Parathyroid adenoma (tissue), 2 donors: ENCODE results near the gene SOCS3.

ENCODE experiments used
- H2AFZ ChIP-seq: fragments of 300-600 bp; sonication (generic); one replicate; pipeline ENCODE4 v1.7.0; 2017; ENCODE audit warnings: antibody characterized with exemption, mild to moderate bottlenecking
- H3K27ac ChIP-seq: fragments of 300-600 bp; sonication (generic); one replicate; pipeline ENCODE4 v1.7.0; 2017
- H3K27me3 ChIP-seq: fragments of 300-600 bp; sonication (generic); one replicate; pipeline ENCODE4 v1.7.0; 2017; ENCODE audit warnings: low read length; ENCODE audit not compliant: control insufficient read depth, insufficient read depth
- H3K36me3 ChIP-seq: fragments of 300-600 bp; sonication (generic); one replicate; pipeline ENCODE4 v1.7.0; 2017; ENCODE audit warnings: low read length; ENCODE audit not compliant: control insufficient read depth, insufficient read depth
- H3K4me1 ChIP-seq: fragments of 300-600 bp; sonication (generic); one replicate; pipeline ENCODE4 v1.7.0; 2017; ENCODE audit warnings: control low read depth
- H3K4me2 ChIP-seq: fragments of 300-600 bp; sonication (generic); one replicate; pipeline ENCODE4 v1.7.0; 2017; ENCODE audit warnings: low read length
- H3K4me3 ChIP-seq: fragments of 300-600 bp; sonication (generic); one replicate; pipeline ENCODE4 v1.7.0; 2017; ENCODE audit warnings: low read depth, low read length
- H3K79me2 ChIP-seq: fragments of 300-600 bp; sonication (generic); one replicate; pipeline ENCODE4 v1.7.0; 2017; ENCODE audit warnings: control low read depth
- H3K9ac ChIP-seq: fragments of 300-600 bp; sonication (generic); one replicate; pipeline ENCODE4 v1.7.0; 2017; ENCODE audit warnings: mild to moderate bottlenecking
- H3K9me3 ChIP-seq: fragments of 300-600 bp; sonication (generic); one replicate; pipeline ENCODE4 v1.7.0; 2017; ENCODE audit warnings: low read length; ENCODE audit not compliant: control insufficient read depth
- TF ChIP-seq, protein P1 (sequence below): fragments of 300-600 bp; sonication (generic); IDR thresholded peaks from one replicate; pipeline ENCODE4 v1.7.0; 2017; ENCODE audit warnings: antibody characterized with exemption, mild to moderate bottlenecking
- donor health status: primary hyperparathyroidism.

SOCS3 gene

DNA sequence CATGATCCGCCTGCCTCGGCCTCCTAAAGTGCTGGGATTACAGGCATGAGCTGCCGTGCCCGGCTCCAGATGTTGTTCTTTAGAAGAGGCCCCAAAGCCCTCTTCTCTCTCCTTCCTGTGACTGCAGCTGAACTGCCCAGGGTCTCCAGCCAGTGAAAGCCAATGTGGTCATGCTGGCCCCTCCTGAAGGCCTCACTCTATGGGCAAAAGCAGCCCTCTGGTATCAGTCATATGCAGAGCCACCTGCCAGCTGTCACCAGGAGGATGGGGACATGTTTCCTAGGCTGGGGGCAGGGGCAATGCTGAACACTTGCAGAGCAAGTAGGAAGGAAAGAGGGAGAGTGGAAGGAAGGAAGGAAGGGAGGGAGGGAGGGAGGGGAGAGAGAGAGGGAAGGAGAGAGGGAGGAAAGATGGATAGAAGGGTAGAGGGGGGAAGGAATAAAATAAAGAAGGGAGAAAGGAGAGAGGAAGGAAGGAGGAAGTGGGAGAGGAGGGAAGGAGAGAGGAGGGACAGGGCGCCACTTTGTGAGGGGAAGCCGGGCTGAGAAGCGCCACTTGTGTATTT, 36.0 kb downstream of the SOCS3 start:
- no peaks in the 10 kb centered on the region for H3K36me3 ChIP-seq
- H2AFZ ChIP-seq: peak overlapping the region; percentile 86
- peak overlapping the region; percentile 97 for H3K27ac ChIP-seq
- no peak overlapping the region for H3K9ac ChIP-seq
- H3K4me2 ChIP-seq: no peak overlapping the region
- H3K4me1 ChIP-seq: peaks cover 15% of the 10 kb centered on the region
- no peaks in the 10 kb centered on the region for H3K9me3 ChIP-seq
- H3K4me3 ChIP-seq: no peak overlapping the region
- no peaks in the 10 kb centered on the region for H3K27me3 ChIP-seq
- TF ChIP-seq, protein P1, sequence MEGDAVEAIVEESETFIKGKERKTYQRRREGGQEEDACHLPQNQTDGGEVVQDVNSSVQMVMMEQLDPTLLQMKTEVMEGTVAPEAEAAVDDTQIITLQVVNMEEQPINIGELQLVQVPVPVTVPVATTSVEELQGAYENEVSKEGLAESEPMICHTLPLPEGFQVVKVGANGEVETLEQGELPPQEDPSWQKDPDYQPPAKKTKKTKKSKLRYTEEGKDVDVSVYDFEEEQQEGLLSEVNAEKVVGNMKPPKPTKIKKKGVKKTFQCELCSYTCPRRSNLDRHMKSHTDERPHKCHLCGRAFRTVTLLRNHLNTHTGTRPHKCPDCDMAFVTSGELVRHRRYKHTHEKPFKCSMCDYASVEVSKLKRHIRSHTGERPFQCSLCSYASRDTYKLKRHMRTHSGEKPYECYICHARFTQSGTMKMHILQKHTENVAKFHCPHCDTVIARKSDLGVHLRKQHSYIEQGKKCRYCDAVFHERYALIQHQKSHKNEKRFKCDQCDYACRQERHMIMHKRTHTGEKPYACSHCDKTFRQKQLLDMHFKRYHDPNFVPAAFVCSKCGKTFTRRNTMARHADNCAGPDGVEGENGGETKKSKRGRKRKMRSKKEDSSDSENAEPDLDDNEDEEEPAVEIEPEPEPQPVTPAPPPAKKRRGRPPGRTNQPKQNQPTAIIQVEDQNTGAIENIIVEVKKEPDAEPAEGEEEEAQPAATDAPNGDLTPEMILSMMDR: no peak
- H3K79me2 ChIP-seq: no peaks in the 10 kb centered on the region

DNA sequence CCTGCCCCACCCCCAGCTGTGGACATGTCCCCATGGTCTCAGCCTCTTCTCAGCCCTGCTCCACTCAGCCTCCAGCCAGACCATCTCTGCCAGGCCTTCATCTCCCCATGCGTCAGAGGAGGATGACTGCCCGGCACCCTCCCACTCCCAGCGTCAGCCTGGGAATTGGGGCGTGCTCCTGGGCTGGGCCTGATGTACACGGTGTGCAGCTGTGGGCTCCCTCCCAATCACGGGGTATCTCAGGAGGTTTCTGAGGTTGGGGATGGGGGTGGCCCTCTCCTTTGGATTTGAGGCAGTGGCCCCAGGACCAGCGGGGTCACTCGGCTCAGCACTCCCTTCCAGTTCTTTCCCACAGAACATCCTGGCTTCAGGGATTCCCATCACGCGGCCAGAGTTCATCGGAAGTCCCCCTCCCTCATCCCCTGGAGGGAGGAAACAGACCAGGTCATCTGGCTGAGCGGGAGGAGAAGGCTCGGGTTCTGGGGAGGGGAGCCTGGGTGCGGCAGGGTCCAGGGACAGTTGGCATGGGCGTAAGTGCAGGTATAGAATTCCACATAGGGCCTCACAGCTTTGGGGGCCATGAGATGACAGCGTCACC, 36.9 kb downstream of the SOCS3 start:
- Histone ChIP-seq H3K4me1 (peaks cover 15% of the 10 kb centered on the region), H3K4me2 (no peak overlapping the region), H3K27me3 (no peaks in the 10 kb centered on the region), H3K9ac (no peak overlapping the region), H2AFZ (peak overlapping the region; percentile 9), H3K79me2 (no peaks in the 10 kb centered on the region), H3K36me3 (no peaks in the 10 kb centered on the region), H3K27ac (peak overlapping the region; percentile 97), H3K9me3 (no peaks in the 10 kb centered on the region), H3K4me3 (no peak overlapping the region)
- TF ChIP-seq, protein P1: no peak

DNA sequence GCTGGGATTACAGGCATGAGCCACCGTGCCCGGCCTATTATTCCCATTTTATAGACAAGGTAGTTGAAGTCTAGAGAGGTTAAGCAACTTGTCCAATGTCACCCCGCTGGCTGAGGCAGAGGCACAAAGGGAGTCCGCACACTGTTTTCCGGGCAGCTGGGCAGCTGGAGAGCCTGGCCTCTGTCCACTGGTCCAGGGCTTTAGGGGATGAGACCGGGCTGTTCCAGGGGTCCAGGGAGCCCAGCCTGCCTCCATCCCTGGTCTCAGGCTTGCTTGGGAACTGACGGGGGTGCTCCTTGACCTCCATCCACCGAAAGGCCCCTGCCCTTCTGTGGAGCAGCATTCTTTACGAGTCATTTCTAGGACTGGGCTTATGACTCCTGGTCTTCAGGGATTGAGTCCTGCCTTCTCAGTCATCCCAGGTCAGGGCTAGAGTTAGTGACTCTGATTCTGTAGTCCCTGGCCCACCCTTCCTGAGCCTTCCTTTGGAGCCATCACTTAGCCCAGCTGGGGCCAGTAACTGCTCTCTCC, 37.5 kb downstream of the SOCS3 start:
- H3K27me3 ChIP-seq: no peaks in the 10 kb centered on the region
- no peak overlapping the region for H3K9ac ChIP-seq
- no peaks in the 10 kb centered on the region for H3K36me3 ChIP-seq
- H3K9me3 ChIP-seq: no peaks in the 10 kb centered on the region
- no peak overlapping the region for H3K4me3 ChIP-seq
- no peak overlapping the region for H3K4me2 ChIP-seq
- peak overlapping the region; percentile 97 for H3K27ac ChIP-seq
- H3K4me1 ChIP-seq: peaks cover 15% of the 10 kb centered on the region
- H2AFZ ChIP-seq: no peak overlapping the region
- TF ChIP-seq, protein P1: no peak
- H3K79me2 ChIP-seq: no peaks in the 10 kb centered on the region

DNA sequence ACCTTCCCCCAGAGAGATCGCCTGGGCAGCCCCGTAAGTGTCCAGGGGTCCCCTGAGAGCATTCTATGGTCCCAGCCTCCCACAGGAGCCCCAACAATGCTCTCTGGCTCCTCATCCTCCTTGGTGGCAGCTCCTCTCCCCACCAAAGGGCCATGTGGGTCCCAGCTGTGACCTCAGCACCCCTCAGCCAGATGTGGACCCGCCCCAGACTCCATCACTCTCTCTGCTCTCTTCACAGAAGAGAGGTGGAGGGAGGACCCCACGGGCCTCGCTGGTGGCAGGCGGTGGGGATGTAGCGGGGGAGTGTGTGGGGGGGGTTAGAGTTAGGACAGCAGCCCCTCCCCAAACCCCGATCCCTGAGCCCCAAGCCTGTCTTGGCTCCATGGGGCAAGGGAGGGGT, 41.0 kb downstream of the SOCS3 start:
- Histone ChIP-seq H3K36me3 (no peaks in the 10 kb centered on the region), H3K79me2 (no peaks in the 10 kb centered on the region), H3K4me2 (no peak overlapping the region), H3K9ac (no peak overlapping the region), H3K4me3 (no peak overlapping the region), H3K27ac (no peak overlapping the region), H3K27me3 (no peaks in the 10 kb centered on the region), H3K9me3 (no peaks in the 10 kb centered on the region), H3K4me1 (peaks cover 11% of the 10 kb centered on the region), H2AFZ (no peak overlapping the region)
- TF ChIP-seq, protein P1: no peak

DNA sequence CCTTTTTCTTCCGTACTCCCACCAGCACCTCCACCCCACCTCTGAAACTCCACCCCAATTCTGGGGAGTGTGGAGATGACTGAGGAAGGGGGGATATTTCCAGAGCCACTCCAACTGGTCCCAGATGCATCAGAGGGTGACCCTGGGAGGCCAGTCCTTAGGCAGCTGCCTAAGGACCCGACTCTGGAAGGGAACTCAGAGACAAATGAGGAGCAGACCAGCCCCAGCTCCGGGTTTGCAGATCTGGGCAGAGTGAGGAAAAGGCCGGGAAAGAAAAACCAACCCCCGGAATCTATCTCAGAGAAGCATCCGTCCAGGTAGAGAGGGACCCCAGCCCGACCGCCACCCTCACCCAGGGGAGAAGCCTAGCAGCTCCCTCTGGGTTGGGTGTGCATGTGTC, 41.5 kb downstream of the SOCS3 start:
- no peak overlapping the region for H3K4me2 ChIP-seq
- TF ChIP-seq, protein P1: no peak
- no peaks in the 10 kb centered on the region for H3K79me2 ChIP-seq
- no peak overlapping the region for H3K4me3 ChIP-seq
- peaks cover 7% of the 10 kb centered on the region for H3K4me1 ChIP-seq
- no peak overlapping the region for H3K9ac ChIP-seq
- no peaks in the 10 kb centered on the region for H3K27me3 ChIP-seq
- no peaks in the 10 kb centered on the region for H3K36me3 ChIP-seq
- H3K9me3 ChIP-seq: no peaks in the 10 kb centered on the region
- no peak overlapping the region for H3K27ac ChIP-seq
- no peak overlapping the region for H2AFZ ChIP-seq
